Panc1 (cell line): ENCODE measurements around the gene RCOR2.

Source experiments
- CTCF ChIP-seq: fragments of 450-650 bp; IDR thresholded peaks from 2 replicates; pipeline ENCODE4 v1.5.1; 2017; ENCODE audit warnings: mild to moderate bottlenecking
- TCF7L2 ChIP-seq: IDR thresholded peaks from 2 replicates; pipeline ENCODE4 v1.6.1; 2011; ENCODE audit warnings: mild to moderate bottlenecking, low read depth, low read length, inconsistent platforms

GRCh38 chr11:63911440-63911839 is 5.5 kb downstream of the RCOR2 start:
- no peak for TF ChIP-seq CTCF
- TF ChIP-seq TCF7L2: no peak
